ENCODE measurements around the gene BAK1. TPM values are rescaled to one million over a fixed set of nuclear protein-coding genes. Genes with fewer than 3 reads are reported as not detected.
"Not testable (repeated sequence)": the region's sequence is repeated elsewhere in the genome, so short reads cannot be mapped to it uniquely, and the experiment has no call there.

The BAK1 gene
- total RNA-seq, 1 donor from 2014 or later: 26.9 TPM

DNA sequence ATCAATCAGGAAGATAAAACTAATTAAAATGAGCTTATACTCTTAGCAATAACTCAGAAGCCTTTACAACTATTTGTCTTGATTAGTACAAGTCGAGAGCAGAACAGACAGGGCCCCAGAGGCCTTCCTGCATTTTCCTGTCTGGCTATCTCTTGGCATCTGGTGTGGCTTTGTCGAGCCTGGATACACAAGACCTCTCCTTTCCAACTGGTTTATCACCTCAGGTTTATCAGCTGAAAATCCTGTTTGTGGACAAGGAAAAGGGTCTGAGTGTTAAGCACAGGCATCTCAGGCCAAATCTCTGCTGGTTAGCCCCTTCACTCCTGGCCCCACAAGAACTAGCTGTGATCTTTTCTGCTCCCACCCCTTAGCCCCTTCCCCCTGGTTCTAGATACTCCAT is 32.6 kb downstream of the BAK1 start:
- no peaks in the 10 kb centered on the region for H3K27me3 Mint-ChIP-seq (ENCODE audit: low read depth)
- H3K4me3 Mint-ChIP-seq (ENCODE audit: unreplicated experiment): no peak overlapping the region
- H3K4me1 Mint-ChIP-seq (ENCODE audit: low read depth): no peaks in the 10 kb centered on the region
- H3K27ac Mint-ChIP-seq (ENCODE audit: unreplicated experiment): no peak overlapping the region
- H3K9me3 Mint-ChIP-seq (ENCODE audit: low read depth): no peaks in the 10 kb centered on the region
- TF ChIP-seq, protein P1, sequence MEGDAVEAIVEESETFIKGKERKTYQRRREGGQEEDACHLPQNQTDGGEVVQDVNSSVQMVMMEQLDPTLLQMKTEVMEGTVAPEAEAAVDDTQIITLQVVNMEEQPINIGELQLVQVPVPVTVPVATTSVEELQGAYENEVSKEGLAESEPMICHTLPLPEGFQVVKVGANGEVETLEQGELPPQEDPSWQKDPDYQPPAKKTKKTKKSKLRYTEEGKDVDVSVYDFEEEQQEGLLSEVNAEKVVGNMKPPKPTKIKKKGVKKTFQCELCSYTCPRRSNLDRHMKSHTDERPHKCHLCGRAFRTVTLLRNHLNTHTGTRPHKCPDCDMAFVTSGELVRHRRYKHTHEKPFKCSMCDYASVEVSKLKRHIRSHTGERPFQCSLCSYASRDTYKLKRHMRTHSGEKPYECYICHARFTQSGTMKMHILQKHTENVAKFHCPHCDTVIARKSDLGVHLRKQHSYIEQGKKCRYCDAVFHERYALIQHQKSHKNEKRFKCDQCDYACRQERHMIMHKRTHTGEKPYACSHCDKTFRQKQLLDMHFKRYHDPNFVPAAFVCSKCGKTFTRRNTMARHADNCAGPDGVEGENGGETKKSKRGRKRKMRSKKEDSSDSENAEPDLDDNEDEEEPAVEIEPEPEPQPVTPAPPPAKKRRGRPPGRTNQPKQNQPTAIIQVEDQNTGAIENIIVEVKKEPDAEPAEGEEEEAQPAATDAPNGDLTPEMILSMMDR (IDR thresholded peaks at IDR 0.05): no peak
- no peak for DNase-seq (ENCODE audit: low spot score)
- H3K36me3 Mint-ChIP-seq (ENCODE audit: low read depth): no peaks in the 10 kb centered on the region

DNA sequence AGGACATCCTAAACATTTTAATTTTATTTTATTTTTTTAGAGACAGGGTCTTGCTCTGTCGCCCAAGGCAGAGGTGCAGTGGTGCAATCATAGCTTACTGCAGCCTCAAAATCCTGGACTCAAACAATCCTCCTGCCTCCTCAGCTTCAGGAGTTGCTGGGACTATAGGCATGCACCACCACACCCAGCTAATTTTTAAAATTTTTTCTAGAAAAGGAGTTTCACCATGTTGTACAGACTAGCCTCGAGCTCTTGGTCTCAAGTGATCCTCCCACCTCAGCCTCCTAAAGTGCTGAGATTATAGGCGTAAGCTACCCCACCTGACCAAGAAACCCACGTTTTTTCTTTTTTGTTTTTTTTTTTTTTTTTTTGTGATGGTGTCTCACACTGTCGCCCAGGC is 33.3 kb downstream of the BAK1 start:
- Mint-ChIP-seq H3K4me3 (ENCODE audit: unreplicated experiment) (no peak overlapping the region), H3K27ac (ENCODE audit: unreplicated experiment) (no peak overlapping the region), H3K36me3 (ENCODE audit: low read depth) (no peaks in the 10 kb centered on the region), H3K4me1 (ENCODE audit: low read depth) (no peaks in the 10 kb centered on the region), H3K27me3 (ENCODE audit: low read depth) (no peaks in the 10 kb centered on the region), H3K9me3 (ENCODE audit: low read depth) (no peaks in the 10 kb centered on the region)
- DNase-seq (ENCODE audit: low spot score): no peak
- TF ChIP-seq, protein P1 (IDR thresholded peaks at IDR 0.05): no peak

DNA sequence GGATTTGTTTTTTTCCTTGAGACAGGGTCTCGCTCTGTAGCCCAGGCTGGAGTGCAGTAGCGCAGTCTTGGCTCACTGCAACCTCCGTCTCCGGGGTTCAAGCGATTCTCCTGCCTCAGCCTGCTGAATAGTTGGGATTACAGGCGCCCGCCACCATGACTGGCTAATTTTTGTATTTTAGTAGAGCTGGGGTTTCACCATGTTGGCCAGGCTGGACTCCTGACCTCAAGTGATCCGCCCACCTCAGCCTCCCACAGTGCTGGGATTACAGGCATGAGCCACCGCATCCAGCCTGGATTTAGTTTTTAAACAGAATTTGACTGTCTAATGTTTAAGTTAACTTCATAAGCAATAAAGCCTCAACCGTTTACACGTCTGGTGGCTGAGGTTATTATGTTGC is 34.8 kb downstream of the BAK1 start:
- DNase-seq (ENCODE audit: low spot score); H3K4me1 Mint-ChIP-seq (ENCODE audit: low read depth); H3K27ac Mint-ChIP-seq (ENCODE audit: unreplicated experiment); H3K36me3 Mint-ChIP-seq (ENCODE audit: low read depth); H3K27me3 Mint-ChIP-seq (ENCODE audit: low read depth); H3K4me3 Mint-ChIP-seq (ENCODE audit: unreplicated experiment); H3K9me3 Mint-ChIP-seq (ENCODE audit: low read depth): not testable (repeated sequence)

DNA sequence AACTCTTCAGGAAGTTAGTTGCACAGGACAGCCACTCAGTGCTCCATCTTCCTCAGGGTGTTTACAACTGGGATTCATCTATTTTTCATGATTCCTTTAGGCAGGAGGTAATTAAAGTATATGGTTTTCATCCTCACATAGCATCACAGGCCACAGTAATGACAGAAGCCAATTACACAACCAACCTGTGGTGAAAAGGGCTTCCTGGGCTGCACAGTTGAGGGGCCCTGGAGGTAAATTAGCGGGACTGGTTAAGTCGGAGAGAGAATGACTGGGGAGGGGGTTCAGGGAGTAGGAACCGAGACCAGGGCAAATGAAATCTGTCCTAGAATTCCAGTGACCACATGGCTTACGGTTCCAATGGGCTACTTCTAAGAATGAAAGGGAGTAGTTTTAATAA is 37.0 kb downstream of the BAK1 start:
- Mint-ChIP-seq H3K27ac (ENCODE audit: unreplicated experiment) (no peak overlapping the region), H3K4me1 (ENCODE audit: low read depth) (no peaks in the 10 kb centered on the region), H3K4me3 (ENCODE audit: unreplicated experiment) (no peak overlapping the region), H3K9me3 (ENCODE audit: low read depth) (no peaks in the 10 kb centered on the region), H3K27me3 (ENCODE audit: low read depth) (no peaks in the 10 kb centered on the region), H3K36me3 (ENCODE audit: low read depth) (no peaks in the 10 kb centered on the region)
- TF ChIP-seq, protein P1 (IDR thresholded peaks at IDR 0.05): no peak
- DNase-seq (ENCODE audit: low spot score): no peak

DNA sequence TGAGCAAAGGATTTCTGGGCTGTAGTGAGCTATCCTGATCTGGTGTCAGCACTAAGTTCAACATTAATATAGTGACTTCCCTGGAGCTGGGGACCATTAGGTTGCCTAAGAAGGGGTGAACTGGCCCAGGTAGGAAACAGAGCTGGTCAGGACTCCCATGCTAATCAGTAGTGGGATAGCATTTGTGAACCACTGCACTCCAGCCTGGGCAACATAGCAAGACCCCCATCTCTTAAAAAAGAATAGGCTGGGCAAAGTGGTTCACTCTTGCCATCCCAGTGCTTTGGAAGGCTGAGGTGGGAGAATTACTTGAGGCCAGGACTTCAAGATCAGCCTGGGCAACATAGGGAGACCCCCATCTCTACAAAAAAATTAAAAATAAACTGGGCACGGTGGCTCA is 39.3 kb downstream of the BAK1 start:
- Mint-ChIP-seq H3K4me3 (ENCODE audit: unreplicated experiment) (no peak overlapping the region), H3K27me3 (ENCODE audit: low read depth) (peaks cover 4% of the 10 kb centered on the region), H3K9me3 (ENCODE audit: low read depth) (no peaks in the 10 kb centered on the region), H3K27ac (ENCODE audit: unreplicated experiment) (no peak overlapping the region), H3K4me1 (ENCODE audit: low read depth) (no peaks in the 10 kb centered on the region), H3K36me3 (ENCODE audit: low read depth) (no peaks in the 10 kb centered on the region)
- TF ChIP-seq, protein P1 (IDR thresholded peaks at IDR 0.05): no peak
- DNase-seq (ENCODE audit: low spot score): no peak

DNA sequence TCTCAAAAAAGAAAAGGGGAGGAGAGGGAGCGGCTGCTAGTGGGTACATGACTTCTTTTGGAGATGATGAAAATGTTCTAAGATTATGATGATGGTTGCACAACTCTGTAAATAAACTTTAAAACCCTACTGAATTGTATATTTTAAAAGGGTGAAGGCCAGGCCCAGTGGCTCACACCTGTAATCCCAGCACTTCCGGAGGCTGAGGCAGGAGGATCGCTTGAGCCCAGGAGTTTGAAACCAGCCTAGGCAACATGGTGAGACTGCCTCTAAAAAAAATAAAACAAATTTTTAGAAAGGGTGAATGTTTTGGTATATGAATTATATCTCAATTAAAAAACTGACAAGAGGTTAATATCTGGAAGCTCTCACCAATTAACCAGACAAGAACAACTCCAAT is 45.4 kb downstream of the BAK1 start:
- Mint-ChIP-seq H3K27ac (ENCODE audit: unreplicated experiment) (no peak overlapping the region), H3K4me1 (ENCODE audit: low read depth) (no peaks in the 10 kb centered on the region), H3K36me3 (ENCODE audit: low read depth) (no peaks in the 10 kb centered on the region)

DNA sequence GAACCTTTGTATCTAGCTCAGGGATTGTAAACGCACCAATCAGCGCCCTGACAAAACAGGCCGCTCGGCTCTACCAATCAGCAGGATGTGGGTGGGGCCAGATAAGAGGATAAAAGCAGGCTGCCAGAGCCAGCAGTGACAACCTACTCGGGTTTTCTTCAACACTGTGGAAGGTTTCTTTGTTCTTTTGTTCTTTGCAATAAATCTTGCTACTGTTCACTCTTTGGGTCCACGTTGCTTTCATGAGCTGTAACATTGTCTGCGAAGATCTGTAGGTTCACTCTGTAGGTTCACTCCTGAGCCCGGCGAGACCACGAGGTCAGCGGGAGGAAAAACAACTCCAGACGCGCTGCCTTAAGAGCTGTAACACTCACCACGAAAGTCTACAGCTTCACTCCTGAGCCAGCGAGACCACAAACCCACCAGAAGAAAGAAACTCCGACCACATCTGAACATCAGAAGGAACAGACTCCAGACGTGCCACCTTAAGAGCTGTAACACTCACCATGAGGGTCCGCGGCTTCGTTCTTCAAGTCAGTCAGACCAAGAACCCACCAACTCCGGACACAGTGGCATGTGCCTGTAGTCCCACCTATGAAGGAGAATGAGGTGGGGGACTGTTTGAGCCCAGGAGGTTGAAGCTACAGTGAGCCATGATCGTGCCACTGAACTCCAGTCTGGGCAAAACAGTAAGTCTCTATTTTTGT is 46.8 kb downstream of the BAK1 start:
- H3K9me3 Mint-ChIP-seq (ENCODE audit: low read depth); H3K27ac Mint-ChIP-seq (ENCODE audit: unreplicated experiment); H3K4me1 Mint-ChIP-seq (ENCODE audit: low read depth); H3K36me3 Mint-ChIP-seq (ENCODE audit: low read depth); DNase-seq (ENCODE audit: low spot score); H3K4me3 Mint-ChIP-seq (ENCODE audit: unreplicated experiment); H3K27me3 Mint-ChIP-seq (ENCODE audit: low read depth): not testable (repeated sequence)

More for the DNA sequence above, 45.4 kb downstream of the BAK1 start:
- no peak for DNase-seq (ENCODE audit: low spot score)
- TF ChIP-seq, protein P1 (IDR thresholded peaks at IDR 0.05): no peak
- peaks cover 5% of the 10 kb centered on the region for H3K27me3 Mint-ChIP-seq (ENCODE audit: low read depth)
- no peak overlapping the region for H3K4me3 Mint-ChIP-seq (ENCODE audit: unreplicated experiment)
- no peaks in the 10 kb centered on the region for H3K9me3 Mint-ChIP-seq (ENCODE audit: low read depth)

DNA sequence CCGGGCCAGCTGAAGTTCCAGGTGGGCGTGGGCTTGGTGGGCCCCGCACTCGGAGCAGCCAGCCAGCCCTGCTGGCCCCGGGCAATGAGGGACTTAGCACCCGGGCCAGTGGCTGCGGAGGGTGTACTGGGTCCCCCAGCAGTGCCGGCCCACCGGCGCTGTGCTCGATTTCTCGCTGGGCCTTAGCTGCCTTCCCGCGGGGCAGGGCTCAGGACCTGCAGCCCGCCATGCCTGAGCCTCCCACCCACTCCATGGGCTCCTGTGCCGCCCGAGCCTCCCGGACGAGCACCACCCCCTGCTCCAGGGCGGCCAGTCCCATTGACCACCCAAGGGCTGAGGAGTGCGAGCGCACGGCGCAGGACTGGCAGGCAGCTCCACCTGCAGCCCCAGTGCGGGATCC is 47.6 kb downstream of the BAK1 start:
- H3K27me3 Mint-ChIP-seq (ENCODE audit: low read depth); H3K36me3 Mint-ChIP-seq (ENCODE audit: low read depth); H3K4me3 Mint-ChIP-seq (ENCODE audit: unreplicated experiment); H3K9me3 Mint-ChIP-seq (ENCODE audit: low read depth); H3K27ac Mint-ChIP-seq (ENCODE audit: unreplicated experiment); H3K4me1 Mint-ChIP-seq (ENCODE audit: low read depth); DNase-seq (ENCODE audit: low spot score): not testable (repeated sequence)

All from chondrocyte (in vitro differentiated cells).